K562 (cell line): ENCODE data around the gene B3GAT1. TPM values are rescaled to one million over a fixed set of nuclear protein-coding genes. Genes with fewer than 3 reads are reported as not detected.

Source experiments
- ATAC-seq: fragments of 200-7000 bp; cut with Tn5 transposase; 3 replicates; pipeline ENCODE4 v1.9.1; 2020; ENCODE audit warnings: moderate library complexity
- BruUV-seq: library from RNA; stranded (reverse); fragments of 400-500 nt; replicated peaks from 2 replicates; lab custom pipeline; 2021; lab: Mats Ljungman, UMichigan
- CTCF ChIA-PET: fragments of 300-600 bp; formaldehyde crosslinking; extraction: SDS; loops from one replicate; lab custom pipeline; 2021; ENCODE audit warnings: low intra/inter-chr PET ratio; lab: Yijun Ruan, JAX
- POLR2A ChIA-PET: fragments of 300-600, 350-650 bp; sonication (Branson Sonifier 250); formaldehyde crosslinking; extraction: SDS; loops from one replicate; lab custom pipeline; 2021; ENCODE audit warnings: antibody characterized with exemption, inconsistent platforms; lab: Yijun Ruan, JAX
- DNase-seq, 4 experiments: peaks; one replicate each; pipeline versions ENCODE4 v3.0.0 to v3.0.0-alpha.2; 2011 to 2018; ENCODE audit warnings: low spot score in 3 of 4, mixed read lengths in 3 of 4; ENCODE audit errors: extremely low read depth in 1 of 4
- FAIRE-seq: peaks from 2 replicates; lab custom pipeline; 2011; peaks lifted over from hg19 to GRCh38; lab: Jason Lieb, UNC
- H2AFZ ChIP-seq: 2 replicates; pipeline ENCODE4 v1.6.0; 2011; ENCODE audit warnings: low read depth, low read length, control low read depth, inconsistent platforms
- H3K27ac ChIP-seq: fragments of 200-600 bp; 3 replicates; pipeline ENCODE4 v1.8.0; 2011; ENCODE audit warnings: low read depth, mild to moderate bottlenecking, control low read depth, inconsistent platforms, low read length, moderate library complexity, mixed read lengths; ENCODE audit errors: extremely low read depth
- H3K27me3 ChIP-seq, 2 experiments: fragments of 300-600 bp in 1 of 2; 2 replicates in 1 of 2; 3 replicates in 1 of 2; pipeline versions ENCODE4 v1.6.0 to v1.8.0; 2011; ENCODE audit warnings: inconsistent platforms in 2 of 2, low read length in 2 of 2, mild to moderate bottlenecking in 1 of 2, mixed read lengths in 1 of 2, moderate library complexity in 1 of 2; ENCODE audit not compliant: control insufficient read depth in 2 of 2, insufficient read depth in 2 of 2
- H3K36me3 ChIP-seq: fragments of 300-600 bp; 3 replicates; pipeline ENCODE4 v1.8.0; 2011; ENCODE audit warnings: mild to moderate bottlenecking, low read length, inconsistent platforms; ENCODE audit not compliant: control insufficient read depth, insufficient read depth
- H3K4me1 ChIP-seq, 2 experiments: fragments of 200-600 bp in 1 of 2; replicated peaks in 1 of 2; 2 replicates in 1 of 2; 3 replicates in 1 of 2; pipeline versions ENCODE4 v1.5.1 to v1.8.0; 2011; ENCODE audit warnings: inconsistent platforms in 2 of 2, low read length in 2 of 2, mild to moderate bottlenecking in 1 of 2, mixed read lengths in 1 of 2, moderate library complexity in 1 of 2; ENCODE audit not compliant: control insufficient read depth in 2 of 2, insufficient read depth in 2 of 2
- H3K4me2 ChIP-seq: 2 replicates; pipeline ENCODE4 v1.6.1; 2011; ENCODE audit warnings: low read length, control low read depth, inconsistent platforms, mixed read lengths; ENCODE audit not compliant: insufficient read depth
- H3K4me3 ChIP-seq: fragments of 200-600 bp; sonication (generic), shearing (Covaris generic); 2 replicates; pipeline ENCODE4 v1.5.1; 2016; ENCODE audit warnings: control low read depth, inconsistent platforms
- H3K79me2 ChIP-seq: fragments of 200-600 bp; 3 replicates; pipeline ENCODE4 v1.8.0; 2011; ENCODE audit warnings: low read length, inconsistent platforms; ENCODE audit not compliant: control insufficient read depth, insufficient read depth
- H3K9ac ChIP-seq, 2 experiments: 2 replicates each; pipeline versions ENCODE4 v1.6.0 to v1.6.1; 2011; ENCODE audit warnings: low read depth in 2 of 2, low read length in 2 of 2, control low read depth in 1 of 2, inconsistent platforms in 1 of 2, mild to moderate bottlenecking in 1 of 2, mixed read lengths in 1 of 2; ENCODE audit not compliant: insufficient read depth in 1 of 2
- H3K9me1 ChIP-seq: one replicate; pipeline ENCODE4 v1.6.0; 2011; ENCODE audit warnings: inconsistent platforms, mild to moderate bottlenecking, low read length, moderate library complexity; ENCODE audit not compliant: control insufficient read depth, insufficient read depth
- H3K9me3 ChIP-seq: replicated peaks from 2 replicates; pipeline ENCODE4 v1.5.1; 2011; ENCODE audit warnings: low read depth, low read length, inconsistent platforms; ENCODE audit not compliant: control insufficient read depth, insufficient read depth
- H4K20me1 ChIP-seq: replicated peaks from 2 replicates; pipeline ENCODE4 v1.6.1; 2011; ENCODE audit warnings: low read length, inconsistent platforms, mixed read lengths; ENCODE audit not compliant: control insufficient read depth, insufficient read depth
- ATF3 ChIP-seq, 2 experiments: fragments of 450-650 bp in 1 of 2; sonication (generic) in 1 of 2; formaldehyde crosslinking in 1 of 2; IDR thresholded peaks in 1 of 2; conservative IDR thresholded peaks in 1 of 2; 2 replicates each; pipeline versions ENCODE4 v1.6.1 to v1.8.1; 2016 to 2023; ENCODE audit warnings: mild to moderate bottlenecking in 2 of 2, moderate library complexity in 2 of 2, inconsistent platforms in 1 of 2, missing genetic modification reagents in 1 of 2
- WGBS: fragments of 100-300 bp; shearing (Covaris generic); methylation state at CpG from one replicate; pipeline ENCODE4 v1.1.6; 2016; ENCODE audit warnings: low coverage, mixed read lengths; ENCODE audit not compliant: insufficient coverage; ENCODE audit errors: missing lambda C conversion rate; 5-methylcytosine and 5-hydroxymethylcytosine counted together
- in situ Hi-C: fragments of 300-500 bp; cut with MboI; formaldehyde crosslinking; loops from 4 replicates; pipeline ENCODE4 v1.15.0; 2018; ENCODE audit warnings: inconsistent platforms, mixed read lengths
- intact Hi-C: fragments of 100-400 bp; cut with micrococcal nuclease; formaldehyde crosslinking; loops from 2 replicates; pipeline ENCODE4 v1.14.2; 2022
- polyA plus RNA-seq, 8 experiments: library from polyadenylated mRNA; depleted of rRNA in 4 of 8; stranded (reverse) in 5 of 8; unstranded in 3 of 8; fragments of >200 nt; fragmentation: Nextera tagmentation in 2 of 8; fragmentation: Illumina TruSeq in 1 of 8; extraction: Ambion mirVana in 2 of 8; extraction: Trizol in 1 of 8; gene quantifications; 2 replicates each; pipeline versions ENCODE4 v1.2.1 to v1.2.3, GENCODE V29; 2011 to 2014; ENCODE audit warnings: inconsistent platforms in 1 of 8, missing spikeins in 1 of 8
- total RNA-seq, 7 experiments: library from RNA; depleted of rRNA in 6 of 7; stranded (reverse); fragments of >200 nt in 6 of 7; fragmentation: Illumina TruSeq in 2 of 7; extraction: Trizol in 2 of 7; gene quantifications; 2 replicates each; pipeline versions ENCODE4 v1.2.1 to v1.2.3, GENCODE V29; 2011 to 2021; ENCODE audit warnings: low replicate concordance in 1 of 7

Gene B3GAT1
- total and polyA plus RNA-seq, 9 of the 15 experiments (the other 6 are each of a cell fraction or from before 2014, with no cell fraction given): 0.01 to 0.53 (median 0.14) TPM; not detected in 1

DNA sequence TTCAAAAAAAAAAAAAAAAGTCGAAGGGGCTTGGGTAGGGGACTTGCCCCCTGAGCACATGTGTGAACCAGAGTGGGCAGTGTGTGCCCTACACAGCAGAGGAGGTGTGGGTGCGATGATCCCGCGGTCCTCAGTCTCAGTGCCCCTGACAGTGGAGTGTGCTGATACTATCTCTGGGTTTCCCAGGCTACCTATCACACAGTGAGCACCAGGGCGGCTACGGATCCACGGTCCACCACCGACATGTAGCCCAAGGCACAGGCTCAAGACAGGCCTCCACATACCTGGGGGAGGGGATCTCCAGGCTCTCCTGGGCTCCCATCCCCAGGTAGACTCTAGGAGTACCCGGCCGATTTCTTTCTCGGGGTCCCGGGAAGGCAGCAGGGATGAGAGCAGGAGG is 9.1 kb downstream of the B3GAT1 start:
- TF ChIP-seq ATF3 (IDR thresholded peaks at IDR 0.05): no peak
- TF ChIP-seq ATF3 (CRISPR knock-in tag; conservative IDR thresholded peaks at IDR 0.05): no peak
- Histone ChIP-seq H3K4me2 (no peak overlapping the region), H3K36me3 (no peaks in the 10 kb centered on the region), H3K4me1 (no peaks in the 10 kb centered on the region), H3K27ac (no peak overlapping the region), H3K79me2 (no peaks in the 10 kb centered on the region), H3K27me3 (peaks cover 8 to 60% of the 10 kb centered on the region in 2 experiments; a peak in 4 of 5 replicates), H3K9ac (no peak overlapping the region), H2AFZ (no peak overlapping the region), H3K9me3 (no peaks in the 10 kb centered on the region), H3K9me1 (no peaks in the 10 kb centered on the region), H4K20me1 (0 out of 2 replicates have a peak, but pooled peaks cover 3% of the 10 kb centered on the region), H3K4me3 (no peak overlapping the region)
- BruUV-seq: no TSS peak
- 1% methylated on average over 10 of the region's 12 CpGs for whole genome bisulfite sequencing
- in situ Hi-C loops (no loop called here), intact Hi-C loops (no loop called here)
- DNase-seq: no peak
- no peak for FAIRE-seq
- ChIA-PET POLR2A (no interaction called here), CTCF (no interaction called here)
- ATAC-seq: no peak; the same call in 2 of the 3 replicates
